GM12878 (cell line): ENCODE measurements around the gene PMF1. TPM values are rescaled to one million over a fixed set of nuclear protein-coding genes. Genes with fewer than 3 reads are reported as not detected.
A peak's percentile ranks its signal among the peaks of the same experiment; 100 is the strongest.

Experiments used
- ATAC-seq: fragments of 200-7000 bp; cut with Tn5 transposase; 3 replicates; pipeline ENCODE4 v1.9.1; 2020; ENCODE audit warnings: mild to moderate bottlenecking, moderate library complexity
- BruUV-seq: library from RNA; stranded (reverse); fragments of 400-500 nt; replicated peaks from 2 replicates; lab custom pipeline; 2021; lab: Mats Ljungman, UMichigan
- CTCF ChIA-PET: fragments of 300-600 bp; sonication (Branson Sonifier 250); formaldehyde crosslinking; extraction: SDS; loops from one replicate; lab custom pipeline; 2021; ENCODE audit warnings: inconsistent platforms; lab: Yijun Ruan, JAX
- POLR2A ChIA-PET: fragments of 350-600 bp; formaldehyde crosslinking; extraction: SDS; loops from one replicate; lab custom pipeline; 2021; ENCODE audit warnings: inconsistent platforms; lab: Charles Lee
- RAD21 ChIA-PET: fragments of 300-600 bp; sonication (Branson Sonifier 250); formaldehyde crosslinking; loops from one replicate; lab custom pipeline; 2023; ENCODE audit warnings: antibody characterized with exemption; ENCODE audit not compliant: unreplicated experiment; lab: Charles Lee
- SMC1A ChIA-PET: fragments of 300-600 bp; sonication (Branson Sonifier 250); formaldehyde crosslinking; loops from one replicate; lab custom pipeline; 2023; ENCODE audit not compliant: unreplicated experiment, uncharacterized antibody; lab: Charles Lee
- DNase-seq: peaks from one replicate; pipeline ENCODE4 v3.0.0-alpha.2; 2011; ENCODE audit warnings: low read depth, low spot score
- FAIRE-seq: peaks from 3 replicates; lab custom pipeline; 2011; peaks lifted over from hg19 to GRCh38; lab: Jason Lieb, UNC
- H2AFZ ChIP-seq: 2 replicates; pipeline ENCODE4 v1.6.0; 2011; ENCODE audit warnings: low read depth, low read length, control low read depth; ENCODE audit not compliant: control insufficient read depth
- H3K27ac ChIP-seq: 2 replicates; pipeline ENCODE4 v1.5.1; 2011; ENCODE audit warnings: control low read depth; ENCODE audit not compliant: control insufficient read depth, insufficient read depth
- H3K27me3 ChIP-seq, 2 experiments: replicated peaks in 1 of 2; 2 replicates each; pipeline versions ENCODE4 v1.6.0 to v1.6.1; 2011; ENCODE audit warnings: low read length in 1 of 2; ENCODE audit not compliant: control insufficient read depth in 2 of 2, insufficient read depth in 2 of 2
- H3K36me3 ChIP-seq, 2 experiments: 2 replicates each; pipeline ENCODE4 v1.5.1; 2011; ENCODE audit warnings: low read length in 1 of 2; ENCODE audit not compliant: control insufficient read depth in 2 of 2, insufficient read depth in 2 of 2
- H3K4me1 ChIP-seq: 2 replicates; pipeline ENCODE4 v1.6.1; 2011; ENCODE audit warnings: mild to moderate bottlenecking, low read length, moderate library complexity, mixed read lengths; ENCODE audit not compliant: control insufficient read depth, insufficient read depth
- H3K4me2 ChIP-seq: 2 replicates; pipeline ENCODE4 v1.6.0; 2011; ENCODE audit warnings: control low read depth; ENCODE audit not compliant: control insufficient read depth, insufficient read depth
- H3K4me3 ChIP-seq: fragments of 200-600 bp; sonication (generic); 2 replicates; pipeline ENCODE4 v1.5.1; 2016
- H3K79me2 ChIP-seq: 2 replicates; pipeline ENCODE4 v1.6.0; 2011; ENCODE audit warnings: low read length; ENCODE audit not compliant: control insufficient read depth, insufficient read depth
- H3K9ac ChIP-seq: 2 replicates; pipeline ENCODE4 v1.8.0; 2011; ENCODE audit warnings: low read length, control low read depth, mixed read lengths; ENCODE audit not compliant: control insufficient read depth, insufficient read depth
- H3K9me3 ChIP-seq: replicated peaks from 3 replicates; pipeline ENCODE4 v1.5.1; 2011; ENCODE audit warnings: mild to moderate bottlenecking, low read length; ENCODE audit not compliant: control insufficient read depth, insufficient read depth
- H4K20me1 ChIP-seq: 2 replicates; pipeline ENCODE4 v1.6.0; 2011; ENCODE audit not compliant: control insufficient read depth, insufficient read depth
- BHLHE40 ChIP-seq, 2 experiments: fragments of 450-650 bp in 1 of 2; IDR thresholded peaks; 2 replicates each; pipeline ENCODE4 v1.6.1; 2011 to 2017; ENCODE audit warnings: low read depth in 2 of 2, borderline replicate concordance in 1 of 2, improper control_type of control experiment in 1 of 2, low read length in 1 of 2, mild to moderate bottlenecking in 1 of 2
- CREB1 ChIP-seq: IDR thresholded peaks from 2 replicates; pipeline ENCODE4 v1.6.1; 2012; ENCODE audit warnings: low read depth, mild to moderate bottlenecking, inconsistent platforms
- EED ChIP-seq: sonication (generic); IDR thresholded peaks from 2 replicates; pipeline ENCODE4 v1.6.1; 2016; ENCODE audit warnings: antibody characterized with exemption, low read depth
- ETV6 ChIP-seq, 2 experiments: fragments of 450-650 bp in 1 of 2; IDR thresholded peaks in 1 of 2; conservative IDR thresholded peaks in 1 of 2; 2 replicates each; pipeline ENCODE4 v1.6.1; 2014; ENCODE audit warnings: antibody characterized with exemption in 1 of 2, borderline replicate concordance in 1 of 2, low read depth in 1 of 2, mild to moderate bottlenecking in 1 of 2, moderate library complexity in 1 of 2
- FOXM1 ChIP-seq: IDR thresholded peaks from 2 replicates; pipeline ENCODE4 v1.6.1; 2012; ENCODE audit warnings: low read depth, mild to moderate bottlenecking, inconsistent platforms, low read length, moderate library complexity
- IKZF2 ChIP-seq, 2 experiments: fragments of 450-650 bp; IDR thresholded peaks; 2 replicates each; pipeline ENCODE4 v1.6.1; 2017; ENCODE audit warnings: mild to moderate bottlenecking in 2 of 2, moderate library complexity in 2 of 2
- NFIC ChIP-seq: IDR thresholded peaks from 2 replicates; pipeline ENCODE4 v1.6.1; 2012; ENCODE audit warnings: low read depth, mild to moderate bottlenecking, inconsistent platforms, low read length, moderate library complexity
- PAX8 ChIP-seq: fragments of 450-650 bp; IDR thresholded peaks from 2 replicates; pipeline ENCODE4 v1.6.1; 2017; ENCODE audit warnings: mild to moderate bottlenecking, moderate library complexity
- RELA ChIP-seq: fragments of 450-650 bp; IDR thresholded peaks from 2 replicates; pipeline ENCODE4 v1.8.0; 2014; ENCODE audit warnings: borderline replicate concordance; ENCODE audit not compliant: partially characterized antibody
- RUNX3 ChIP-seq: IDR thresholded peaks from 2 replicates; pipeline ENCODE4 v1.6.1; 2012; ENCODE audit warnings: low read length, inconsistent platforms
- SPI1 ChIP-seq: IDR thresholded peaks from 2 replicates; pipeline ENCODE4 v1.6.1; 2011; ENCODE audit warnings: low read depth, mild to moderate bottlenecking, low read length, moderate library complexity, borderline replicate concordance; ENCODE audit not compliant: insufficient read depth
- WRNIP1 ChIP-seq: IDR thresholded peaks from 2 replicates; pipeline ENCODE4 v1.6.1; 2011; ENCODE audit warnings: low read depth, low read length, improper control_type of control experiment, borderline replicate concordance
- ZZZ3 ChIP-seq: IDR thresholded peaks from 2 replicates; pipeline ENCODE4 v1.6.1; 2011; ENCODE audit warnings: low read depth; ENCODE audit not compliant: control insufficient read depth, insufficient read length
- WGBS: methylation state at CpG from one replicate; pipeline ENCODE4 v1.1.6; 2016; ENCODE audit warnings: low lambda C conversion rate; ENCODE audit not compliant: insufficient replicate concordance, insufficient coverage; ENCODE audit errors: missing lambda C conversion rate; 5-methylcytosine and 5-hydroxymethylcytosine counted together
- in situ Hi-C: fragments of 300-500 bp; cut with MboI; formaldehyde crosslinking; loops from 9 replicates; pipeline ENCODE4 v1.14.3; 2018; ENCODE audit warnings: mixed read lengths
- intact Hi-C: fragments of 100-400 bp; cut with micrococcal nuclease; formaldehyde crosslinking; loops from one replicate; pipeline ENCODE4 v1.14.2; 2022; ENCODE audit not compliant: unreplicated experiment
- polyA plus RNA-seq, 11 experiments: library from polyadenylated mRNA; depleted of rRNA in 4 of 11; unstranded in 6 of 11; stranded (reverse) in 5 of 11; fragments of >200 nt; fragmentation: Nextera tagmentation in 4 of 11; fragmentation: Illumina TruSeq in 1 of 11; extraction: Ambion mirVana in 4 of 11; extraction: Trizol in 1 of 11; gene quantifications; 1 replicate in 1 of 11; 2 replicates in 10 of 11; pipeline versions ENCODE4 v1.2.1 to v1.2.3, GENCODE V29; 2011 to 2016; ENCODE audit warnings: inconsistent platforms in 2 of 11, missing spikeins in 2 of 11, low read depth in 1 of 11
- total RNA-seq, 4 experiments: library from RNA; depleted of rRNA in 3 of 4; stranded (reverse); fragments of >200 nt in 3 of 4; fragmentation: Illumina TruSeq in 1 of 4; extraction: Trizol in 1 of 4; gene quantifications; 2 replicates each; pipeline versions ENCODE4 v1.2.1 to v1.2.3, GENCODE V29; 2013 to 2021
- TF ChIP-seq, protein P1 (sequence below): fragments of 450-650 bp; IDR thresholded peaks from 2 replicates; pipeline ENCODE4 v1.6.1; 2017; ENCODE audit warnings: mild to moderate bottlenecking, low read depth, inconsistent platforms; ENCODE audit not compliant: poor library complexity, severe bottlenecking
- TF ChIP-seq, protein P2 (sequence below): fragments of 450-650 bp; formaldehyde crosslinking; IDR thresholded peaks from 2 replicates; pipeline ENCODE4 v1.4.0; 2020; ENCODE audit warnings: mild to moderate bottlenecking, moderate library complexity
- TF ChIP-seq, protein P3 (sequence below): IDR thresholded peaks from 2 replicates; pipeline ENCODE4 v1.6.1; 2012; ENCODE audit warnings: low read depth, low read length, improper control_type of control experiment

Gene PMF1
- total and polyA plus RNA-seq, 10 of the 15 experiments (the other 5 are each of a cell fraction or from before 2014, with no cell fraction given) = 6.7 to 105 (median 67.3) TPM

DNA sequence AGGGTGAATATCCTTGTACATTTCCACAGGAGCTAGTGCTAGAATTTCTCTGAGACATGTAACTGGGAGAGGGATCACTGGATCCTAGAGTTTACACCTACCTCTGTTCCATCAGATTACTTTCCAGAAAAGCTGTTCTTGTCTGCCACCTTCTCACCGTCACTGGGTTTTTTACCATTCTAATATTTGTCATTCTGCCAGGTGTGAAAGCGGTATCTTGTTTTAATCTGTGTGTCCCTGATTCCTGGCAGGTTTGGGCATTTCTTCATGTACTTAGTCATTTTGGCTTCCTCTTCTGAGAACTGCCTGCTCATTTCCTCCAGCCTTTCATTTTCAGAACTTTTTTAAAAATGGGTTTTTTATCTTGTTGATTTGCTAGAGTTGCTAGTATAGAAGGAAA lies 5.1 kb downstream of the PMF1 start:
- in situ Hi-C loops (no loop called here), intact Hi-C loops (no loop called here)
- peaks cover 2% of the 10 kb centered on the region in 2 experiments; a peak in 3 of 4 replicates for H3K36me3 ChIP-seq
- RAD21 ChIA-PET = interaction anchor here (1.0 to 1.9 kb wide), 8 partner anchors 16 to 118 kb away, joined by 3 to 9 read pairs (median 5); partner anchors contain the start of gene SLC25A44
- H2AFZ ChIP-seq = peak overlapping the region; percentile 26
- peak; percentile 43 for ATAC-seq
- CTCF ChIA-PET = interaction anchor here (0.7 to 14.2 kb wide), 7 partner anchors 8 to 168 kb away, joined by 3 to 502 read pairs (median 4); partner anchors contain the start of gene SEMA4A
- peak overlapping the region; percentile 90 for H3K27ac ChIP-seq
- no peak for FAIRE-seq
- H3K4me1 ChIP-seq = peaks cover 24% of the 10 kb centered on the region
- no peaks in the 10 kb centered on the region for H3K27me3 ChIP-seq
- peaks cover 30% of the 10 kb centered on the region for H3K79me2 ChIP-seq
- peak overlapping the region; percentile 22 for H3K4me3 ChIP-seq
- peak; percentile 43 for DNase-seq
- peak overlapping the region; percentile 42 for H3K9ac ChIP-seq
- H4K20me1 ChIP-seq = no peaks in the 10 kb centered on the region
- POLR2A ChIA-PET = interaction anchor here (0.6 to 2.3 kb wide), 14 partner anchors 16 to 237 kb away, joined by 3 to 11 read pairs (median 4); partner anchors contain the start of gene SLC25A44
- H3K4me2 ChIP-seq = peak overlapping the region; percentile 93
- H3K9me3 ChIP-seq = no peaks in the 10 kb centered on the region
- SMC1A ChIA-PET = interaction anchor here (0.9 to 14.3 kb wide), 7 partner anchors 9 to 128 kb away, joined by 3 to 411 read pairs (median 5); partner anchors contain the start of genes SEMA4A and SLC25A44
- no TSS peak for BruUV-seq
- WGBS = 0% methylated on average over 2 of the region's 2 CpGs
- TF ChIP-seq SPI1 (peak; percentile 27; the same call in 1 of the 2 replicates), EED (peak; percentile 77), NFIC (peak; percentile 52; the same call in 1 of the 2 replicates), FOXM1 (0 out of 2 replicates have a peak, but pooled peaks have one; percentile 34), RELA (no peak), RUNX3 (0 out of 2 replicates have a peak, but pooled peaks have one; percentile 41), ETV6 (conservative IDR thresholded peaks at IDR 0.05 in 1 of 2, IDR thresholded peaks at IDR 0.05 in 1 of 2; ENCODE audit: borderline replicate concordance in 1 of 2, low read depth in 1 of 2) (peak in 1 of 2 experiments; percentile 88; a peak in 2 of 4 replicates), CREB1 (peak; percentile 18; the same call in 1 of the 2 replicates), IKZF2 (IDR thresholded peaks at IDR 0.05) (peak; percentile 60 to 63), ZZZ3 (no peak), WRNIP1 (no peak), PAX8 (no peak), BHLHE40 (IDR thresholded peaks at IDR 0.05; ENCODE audit: borderline replicate concordance in 1 of 2, low read depth in 2 of 2, low read length in 1 of 2) (no peak)
- TF ChIP-seq, protein P1, sequence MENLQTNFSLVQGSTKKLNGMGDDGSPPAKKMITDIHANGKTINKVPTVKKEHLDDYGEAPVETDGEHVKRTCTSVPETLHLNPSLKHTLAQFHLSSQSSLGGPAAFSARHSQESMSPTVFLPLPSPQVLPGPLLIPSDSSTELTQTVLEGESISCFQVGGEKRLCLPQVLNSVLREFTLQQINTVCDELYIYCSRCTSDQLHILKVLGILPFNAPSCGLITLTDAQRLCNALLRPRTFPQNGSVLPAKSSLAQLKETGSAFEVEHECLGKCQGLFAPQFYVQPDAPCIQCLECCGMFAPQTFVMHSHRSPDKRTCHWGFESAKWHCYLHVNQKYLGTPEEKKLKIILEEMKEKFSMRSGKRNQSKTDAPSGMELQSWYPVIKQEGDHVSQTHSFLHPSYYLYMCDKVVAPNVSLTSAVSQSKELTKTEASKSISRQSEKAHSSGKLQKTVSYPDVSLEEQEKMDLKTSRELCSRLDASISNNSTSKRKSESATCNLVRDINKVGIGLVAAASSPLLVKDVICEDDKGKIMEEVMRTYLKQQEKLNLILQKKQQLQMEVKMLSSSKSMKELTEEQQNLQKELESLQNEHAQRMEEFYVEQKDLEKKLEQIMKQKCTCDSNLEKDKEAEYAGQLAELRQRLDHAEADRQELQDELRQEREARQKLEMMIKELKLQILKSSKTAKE = peak; percentile 61
- TF ChIP-seq, protein P2, sequence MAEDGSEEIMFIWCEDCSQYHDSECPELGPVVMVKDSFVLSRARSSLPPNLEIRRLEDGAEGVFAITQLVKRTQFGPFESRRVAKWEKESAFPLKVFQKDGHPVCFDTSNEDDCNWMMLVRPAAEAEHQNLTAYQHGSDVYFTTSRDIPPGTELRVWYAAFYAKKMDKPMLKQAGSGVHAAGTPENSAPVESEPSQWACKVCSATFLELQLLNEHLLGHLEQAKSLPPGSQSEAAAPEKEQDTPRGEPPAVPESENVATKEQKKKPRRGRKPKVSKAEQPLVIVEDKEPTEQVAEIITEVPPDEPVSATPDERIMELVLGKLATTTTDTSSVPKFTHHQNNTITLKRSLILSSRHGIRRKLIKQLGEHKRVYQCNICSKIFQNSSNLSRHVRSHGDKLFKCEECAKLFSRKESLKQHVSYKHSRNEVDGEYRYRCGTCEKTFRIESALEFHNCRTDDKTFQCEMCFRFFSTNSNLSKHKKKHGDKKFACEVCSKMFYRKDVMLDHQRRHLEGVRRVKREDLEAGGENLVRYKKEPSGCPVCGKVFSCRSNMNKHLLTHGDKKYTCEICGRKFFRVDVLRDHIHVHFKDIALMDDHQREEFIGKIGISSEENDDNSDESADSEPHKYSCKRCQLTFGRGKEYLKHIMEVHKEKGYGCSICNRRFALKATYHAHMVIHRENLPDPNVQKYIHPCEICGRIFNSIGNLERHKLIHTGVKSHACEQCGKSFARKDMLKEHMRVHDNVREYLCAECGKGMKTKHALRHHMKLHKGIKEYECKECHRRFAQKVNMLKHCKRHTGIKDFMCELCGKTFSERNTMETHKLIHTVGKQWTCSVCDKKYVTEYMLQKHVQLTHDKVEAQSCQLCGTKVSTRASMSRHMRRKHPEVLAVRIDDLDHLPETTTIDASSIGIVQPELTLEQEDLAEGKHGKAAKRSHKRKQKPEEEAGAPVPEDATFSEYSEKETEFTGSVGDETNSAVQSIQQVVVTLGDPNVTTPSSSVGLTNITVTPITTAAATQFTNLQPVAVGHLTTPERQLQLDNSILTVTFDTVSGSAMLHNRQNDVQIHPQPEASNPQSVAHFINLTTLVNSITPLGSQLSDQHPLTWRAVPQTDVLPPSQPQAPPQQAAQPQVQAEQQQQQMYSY (CRISPR knock-in tag) = no peak
- TF ChIP-seq, protein P3, sequence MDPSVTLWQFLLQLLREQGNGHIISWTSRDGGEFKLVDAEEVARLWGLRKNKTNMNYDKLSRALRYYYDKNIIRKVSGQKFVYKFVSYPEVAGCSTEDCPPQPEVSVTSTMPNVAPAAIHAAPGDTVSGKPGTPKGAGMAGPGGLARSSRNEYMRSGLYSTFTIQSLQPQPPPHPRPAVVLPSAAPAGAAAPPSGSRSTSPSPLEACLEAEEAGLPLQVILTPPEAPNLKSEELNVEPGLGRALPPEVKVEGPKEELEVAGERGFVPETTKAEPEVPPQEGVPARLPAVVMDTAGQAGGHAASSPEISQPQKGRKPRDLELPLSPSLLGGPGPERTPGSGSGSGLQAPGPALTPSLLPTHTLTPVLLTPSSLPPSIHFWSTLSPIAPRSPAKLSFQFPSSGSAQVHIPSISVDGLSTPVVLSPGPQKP = no peak
